Activated gamma-delta T cell (primary cell): ENCODE data around the gene ZCCHC24.

Source experiments
- DNase-seq: peaks from one replicate; lab custom pipeline; 2025; lab: John Stamatoyannopoulos, UW
- total RNA-seq, 2 donors: gene quantifications; one replicate each; lab custom pipeline; 2026; lab: John Stamatoyannopoulos, UW

Gene ZCCHC24
- total RNA-seq: 5.2 to 9.8 reads per million in 2 donors

DNA sequence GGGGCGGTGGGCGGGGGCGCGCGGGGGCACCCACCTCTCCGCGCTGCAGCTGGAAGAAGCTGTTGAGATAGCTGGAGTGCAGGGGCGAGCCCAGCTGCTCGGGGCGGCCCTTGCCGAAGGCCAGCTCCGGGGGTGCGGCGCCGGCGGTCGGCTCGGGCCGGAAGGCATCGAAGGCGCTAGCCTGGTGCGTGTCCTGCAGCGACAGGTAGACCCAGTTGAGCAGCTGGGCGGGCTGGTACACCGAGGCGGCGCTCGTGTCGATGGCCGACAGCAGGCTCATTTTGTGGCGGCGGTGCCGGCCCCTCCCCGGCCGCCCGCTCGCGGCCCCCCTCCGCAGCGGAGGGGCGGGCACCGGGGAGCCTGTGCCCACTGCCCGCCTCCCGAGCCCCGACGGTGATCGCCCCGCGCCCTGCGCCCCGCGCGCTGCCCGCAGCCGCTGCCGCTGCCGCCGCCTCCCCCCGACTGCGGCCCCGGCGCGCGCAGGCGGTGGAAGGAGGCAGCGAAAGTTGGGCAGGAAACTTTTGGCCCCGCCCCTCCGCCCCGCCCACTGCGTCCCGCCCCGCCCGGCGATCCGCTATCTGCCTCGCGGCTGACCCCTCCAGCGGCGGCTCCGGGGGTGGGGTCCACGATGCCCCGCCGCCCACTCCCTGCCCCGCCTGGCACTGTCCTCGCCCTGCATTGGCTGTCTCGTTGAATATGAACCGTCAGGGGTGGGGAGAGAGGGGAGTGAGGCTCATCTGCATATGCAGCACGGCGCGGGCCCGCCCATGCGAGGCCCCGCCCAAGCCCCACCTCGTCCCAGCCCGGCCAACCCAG is at the start of gene ZCCHC24:
Gene ZCCHC24, minus strand, starts transcription at position 464 of the 816 bp plus-strand sequence. Its CDS starts 184 bp downstream, at position 280.
- DNase-seq: peak; percentile 94

DNA sequence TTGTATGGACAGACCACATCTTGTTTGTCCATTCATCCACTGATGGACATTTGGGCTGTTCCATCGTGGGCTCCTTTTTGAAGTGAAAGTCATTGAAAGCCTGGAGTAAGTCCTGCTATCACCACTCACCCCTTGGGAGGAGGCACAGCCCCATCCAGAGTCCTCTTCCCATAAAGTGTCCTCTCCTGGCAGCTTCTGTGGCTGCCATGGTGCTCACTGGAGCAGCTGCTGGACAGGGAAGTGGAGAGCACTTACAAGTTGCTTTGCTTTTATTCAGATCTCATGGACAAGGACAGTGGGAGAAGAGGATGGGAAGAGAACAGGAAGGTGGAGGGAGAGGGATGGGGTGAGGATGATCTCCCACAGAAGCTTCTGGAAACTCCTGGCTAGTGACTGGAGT is 48.4 kb upstream of the ZCCHC24 start:
- no peak for DNase-seq

DNA sequence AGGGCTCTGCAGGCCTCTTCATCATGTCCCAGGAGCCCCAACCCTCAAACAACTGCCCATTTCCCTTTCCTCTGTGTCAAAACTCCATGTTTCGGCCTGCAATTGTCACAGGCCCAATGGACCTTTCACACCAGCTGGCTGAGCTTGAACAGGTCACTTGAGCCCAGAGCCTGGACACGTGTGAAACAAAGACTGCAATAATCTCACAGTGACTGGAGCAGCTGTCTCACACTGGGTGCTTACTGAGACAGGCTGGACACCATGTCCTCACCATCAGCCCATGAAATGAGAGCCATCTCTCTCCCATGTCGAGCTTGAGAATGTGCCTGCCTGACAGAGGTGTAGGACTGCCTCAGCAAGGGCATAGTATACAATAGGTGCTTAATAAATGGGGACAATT is 47.4 kb upstream of the ZCCHC24 start:
- DNase-seq: no peak

DNA sequence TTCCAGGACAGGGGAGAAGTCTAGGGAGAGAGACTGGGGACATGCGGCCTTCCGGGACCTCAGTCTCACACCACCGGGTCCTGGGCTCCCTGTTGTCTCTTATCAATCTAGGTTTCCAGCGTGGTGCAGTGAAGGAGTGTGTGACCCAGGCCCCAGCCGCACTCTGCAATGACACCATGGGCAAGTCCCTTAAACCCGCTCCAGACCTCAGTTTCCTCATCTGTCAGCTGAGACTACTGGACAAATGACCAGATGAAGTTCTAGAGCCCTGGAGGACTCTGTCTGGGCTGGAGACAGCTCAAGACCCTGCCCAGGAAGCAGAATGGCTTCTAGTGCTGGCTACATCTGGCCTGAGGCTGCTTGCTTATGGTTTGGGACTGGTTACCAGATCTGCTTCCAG is 46.8 kb upstream of the ZCCHC24 start:
- DNase-seq: no peak

DNA sequence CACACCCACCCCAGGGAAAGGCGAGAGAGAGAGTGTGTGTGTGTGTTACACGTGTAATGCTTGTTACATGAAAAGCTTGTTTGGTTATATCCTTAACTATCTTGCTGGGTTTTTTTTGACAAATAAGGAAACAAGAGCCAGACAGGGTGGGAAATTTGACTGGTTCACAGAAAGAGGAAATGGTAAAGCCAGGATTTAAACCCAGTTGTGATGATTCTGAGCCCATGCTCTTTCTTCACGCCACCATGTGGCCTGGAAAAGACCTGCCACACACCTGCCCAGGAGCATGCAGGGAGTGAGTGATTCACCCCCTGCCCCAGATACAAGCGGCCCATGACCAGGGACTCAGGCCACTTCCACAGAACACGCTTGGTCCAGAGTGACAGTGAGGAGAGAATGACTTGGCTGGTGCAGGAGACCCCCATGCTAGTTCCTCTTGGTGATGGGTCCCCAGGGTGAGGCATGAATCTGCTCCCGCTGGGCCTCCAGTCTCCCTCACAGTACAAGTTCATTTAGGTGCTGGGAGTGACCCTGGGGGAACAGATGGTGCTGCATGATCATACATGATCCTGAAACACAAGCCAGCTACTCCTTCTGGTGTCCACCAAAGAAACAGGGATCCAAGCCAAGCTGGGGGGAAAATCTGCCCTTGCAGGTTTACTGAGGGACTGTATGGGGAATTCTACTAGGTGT is 45.9 kb upstream of the ZCCHC24 start:
- DNase-seq: no peak

DNA sequence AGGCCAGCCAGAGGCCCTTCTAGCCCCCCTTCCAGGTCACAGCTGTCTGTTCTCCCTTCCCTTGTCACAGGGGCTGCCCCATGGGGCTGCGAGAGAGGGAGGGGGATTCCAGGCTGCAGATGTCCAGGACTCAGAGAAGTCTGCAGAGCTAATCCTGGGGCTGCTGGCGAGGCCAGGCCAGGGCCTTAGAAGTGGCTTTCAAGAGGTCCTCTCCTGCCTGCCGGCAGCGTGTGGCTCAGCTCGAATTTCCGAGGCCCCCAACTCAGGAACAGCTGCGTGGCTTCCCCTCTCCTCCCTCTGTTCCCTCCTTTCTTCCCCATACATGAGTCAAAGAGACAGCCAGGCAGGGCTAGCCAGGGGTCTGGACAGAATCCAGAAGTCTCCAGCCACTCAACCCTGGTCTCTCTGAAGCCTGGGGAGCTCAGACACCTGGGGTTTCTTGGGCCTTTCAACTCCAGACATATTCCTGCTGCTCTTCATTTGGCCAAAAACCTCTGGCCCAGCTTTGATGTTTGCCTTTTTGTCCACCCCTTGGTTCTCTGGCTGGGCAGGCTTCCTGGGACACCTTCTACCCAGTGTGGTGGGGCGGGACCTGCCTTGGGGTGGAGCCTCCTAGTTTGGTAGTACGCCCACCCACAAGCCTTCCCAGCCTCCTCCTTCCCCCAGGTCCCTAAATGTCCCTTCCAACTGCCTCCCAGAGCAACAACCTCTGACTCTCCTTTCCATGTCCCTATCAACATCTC is 45.1 kb upstream of the ZCCHC24 start:
- DNase-seq: no peak

DNA sequence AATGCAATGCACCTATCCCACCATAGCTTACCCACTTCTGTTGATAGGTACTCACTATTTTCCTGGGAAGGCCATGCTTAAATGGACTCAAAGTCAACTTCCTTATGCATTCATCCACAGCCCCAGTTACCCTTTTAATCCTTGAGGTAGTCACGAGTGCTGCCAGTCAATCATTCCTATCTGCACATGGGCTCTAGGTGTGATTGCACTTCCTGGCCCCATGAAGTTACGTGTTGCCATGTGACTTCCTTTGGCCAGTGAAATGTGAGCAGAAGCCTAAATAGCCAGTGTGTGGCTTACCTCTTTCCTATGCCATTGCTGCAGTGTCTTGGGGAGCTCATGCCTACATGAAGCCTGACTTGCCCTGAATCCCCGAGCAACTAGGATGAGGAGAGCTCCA is 43.4 kb upstream of the ZCCHC24 start:
- no peak for DNase-seq

DNA sequence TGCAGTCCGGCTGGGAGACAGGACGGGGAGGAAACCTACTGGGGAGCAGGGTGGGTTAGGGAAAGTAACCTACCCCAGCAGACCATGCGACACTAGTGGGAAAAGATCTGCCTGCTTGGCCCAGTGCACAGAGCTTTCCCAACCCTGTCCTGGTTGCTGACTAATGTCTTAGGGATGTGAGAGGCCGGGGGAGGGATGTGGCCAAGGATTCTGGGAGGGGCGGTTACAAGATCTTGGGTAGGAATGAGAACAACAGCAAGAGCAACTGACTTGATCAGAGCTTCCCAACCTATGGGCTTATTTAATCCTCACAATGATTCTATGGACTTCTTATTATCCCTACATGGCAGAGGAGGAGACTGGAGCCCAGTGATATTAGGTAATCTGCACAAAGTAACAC is 42.9 kb upstream of the ZCCHC24 start:
- DNase-seq: no peak

DNA sequence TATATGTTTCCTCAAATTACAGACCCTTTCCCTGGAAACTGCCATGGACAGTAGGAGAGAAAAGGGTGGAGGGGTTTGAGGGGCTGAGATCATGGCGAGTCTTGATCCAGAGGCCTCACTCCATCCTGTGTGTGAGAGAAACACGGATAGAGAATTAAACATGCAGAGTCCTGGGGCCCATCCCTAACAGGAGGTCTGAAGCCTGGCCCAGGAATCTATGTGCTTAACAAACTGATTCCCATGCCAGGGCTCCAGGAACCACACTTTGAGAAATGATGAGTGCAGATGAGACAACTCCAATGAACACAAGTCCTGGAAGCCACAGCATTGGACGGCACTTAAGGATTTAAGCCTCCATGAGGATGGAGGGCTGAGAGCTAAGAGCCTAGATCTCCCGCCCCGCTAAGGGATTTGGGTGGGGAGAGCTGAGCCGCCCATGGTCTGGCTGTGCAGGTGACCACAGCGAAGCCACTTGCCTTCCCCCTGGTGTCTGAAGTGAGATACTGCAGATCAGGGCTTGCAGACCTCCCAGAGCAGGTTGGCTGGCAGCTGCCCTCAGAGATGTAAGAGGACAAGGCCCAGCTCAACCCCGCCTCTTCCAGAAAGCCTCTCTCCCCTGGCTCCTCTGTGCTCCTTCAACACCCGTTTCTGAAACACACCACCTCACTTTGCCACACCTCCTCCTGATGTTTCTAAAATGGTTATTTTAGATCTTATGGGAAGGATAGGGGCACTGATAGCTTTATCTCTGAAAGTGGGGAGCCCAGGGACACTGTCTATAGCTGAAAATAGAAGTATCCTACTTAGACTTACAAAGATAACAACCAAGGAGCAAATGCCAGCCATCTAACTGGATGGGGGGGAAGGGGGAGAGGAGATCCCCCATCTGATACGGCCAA is 42.1 kb upstream of the ZCCHC24 start:
- DNase-seq: no peak

DNA sequence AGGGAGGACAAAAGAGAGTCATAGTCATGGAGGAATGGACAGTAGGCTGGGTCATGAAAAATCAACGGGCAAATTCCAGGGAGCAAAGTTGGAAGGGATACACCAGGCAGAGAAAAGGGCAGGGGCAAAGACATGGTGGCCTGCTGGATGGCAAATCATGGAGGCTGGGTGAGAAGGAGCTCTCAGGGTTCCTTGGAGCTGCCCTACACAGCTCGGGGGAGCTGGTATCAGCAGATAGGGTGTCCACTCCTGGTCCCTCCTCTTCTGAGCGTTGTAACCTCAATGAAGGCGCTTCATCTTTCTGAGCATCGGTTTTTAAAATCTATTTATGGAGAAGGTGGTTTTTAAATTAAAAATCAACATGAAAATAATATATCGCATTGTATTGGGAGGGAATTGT is 39.1 kb upstream of the ZCCHC24 start:
- no peak for DNase-seq

DNA sequence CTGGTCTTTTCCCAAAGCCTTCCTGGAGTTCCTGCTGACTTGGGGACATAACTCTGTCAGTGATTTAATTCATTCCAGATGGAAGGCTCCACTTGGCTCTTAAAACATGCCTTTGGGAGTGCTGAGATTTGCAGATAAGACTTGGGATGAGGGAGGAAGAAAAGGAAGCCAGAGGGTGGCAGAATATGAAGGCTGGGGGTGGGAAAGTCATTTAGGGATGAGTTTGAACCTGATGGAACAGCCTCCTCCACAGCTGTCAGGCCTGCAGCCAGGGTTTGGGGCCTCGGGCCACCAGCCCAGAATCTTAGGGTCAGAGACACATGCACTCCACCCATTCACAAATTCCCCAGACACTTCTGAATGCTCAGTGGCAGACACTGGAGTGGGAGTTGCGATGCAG is 38.5 kb upstream of the ZCCHC24 start:
- no peak for DNase-seq

DNA sequence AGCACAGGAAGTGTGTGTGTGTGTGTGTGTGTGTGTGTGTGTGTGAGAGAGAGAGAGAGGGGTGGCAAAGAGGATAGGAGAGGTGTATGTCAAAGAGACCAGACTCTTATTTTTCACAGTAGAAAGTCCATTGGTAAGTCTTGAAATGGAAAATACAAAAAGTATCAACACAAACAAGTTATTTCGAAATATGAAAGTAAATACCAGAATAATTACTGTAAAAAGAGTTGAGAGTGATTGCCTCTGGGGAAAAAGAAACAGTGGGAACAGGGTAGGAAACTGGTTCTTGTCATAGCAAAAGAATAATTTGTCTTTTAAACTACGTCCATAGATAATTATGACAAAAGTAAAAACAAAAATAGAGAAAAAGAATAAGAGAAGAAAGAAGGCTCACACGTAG is 37.9 kb upstream of the ZCCHC24 start:
- no peak for DNase-seq

DNA sequence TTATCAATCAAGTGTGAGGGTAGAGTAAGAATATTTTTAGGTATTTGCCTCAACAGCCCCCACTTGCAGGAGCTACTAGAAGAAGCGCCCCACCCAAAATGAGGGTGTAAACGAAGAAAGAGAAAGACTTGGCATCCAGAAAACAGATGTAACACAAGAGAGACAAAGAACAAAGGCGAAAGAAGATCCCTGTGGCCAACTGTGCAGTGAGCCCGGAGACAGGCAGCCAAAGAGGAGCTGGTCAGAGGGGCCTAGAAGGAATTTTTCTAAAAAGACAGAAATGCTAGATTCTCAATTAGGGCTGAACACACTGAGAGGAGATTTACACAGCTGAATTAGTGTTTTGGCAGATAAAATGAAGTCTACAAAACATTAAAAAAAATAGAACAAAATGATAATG is 37.3 kb upstream of the ZCCHC24 start:
- DNase-seq: no peak

DNA sequence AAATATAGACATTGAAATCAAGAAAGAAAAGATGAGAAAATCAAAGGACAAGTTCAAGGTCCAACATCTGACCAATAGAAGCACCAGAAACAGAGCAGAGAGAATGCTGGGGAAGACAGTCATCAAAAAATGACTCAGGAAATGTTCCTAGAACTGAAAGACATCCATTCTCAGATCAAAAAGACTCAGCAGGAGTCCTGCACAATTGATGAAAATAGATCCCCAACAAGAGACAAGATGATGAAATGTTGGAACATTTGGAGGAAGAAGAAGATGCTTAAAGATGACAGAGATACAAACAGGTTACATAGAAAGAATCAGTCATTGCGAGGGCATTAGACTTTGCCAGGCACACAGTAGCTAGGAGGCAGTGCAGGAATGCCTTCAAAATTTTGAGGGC is 36.9 kb upstream of the ZCCHC24 start:
- no peak for DNase-seq

DNA sequence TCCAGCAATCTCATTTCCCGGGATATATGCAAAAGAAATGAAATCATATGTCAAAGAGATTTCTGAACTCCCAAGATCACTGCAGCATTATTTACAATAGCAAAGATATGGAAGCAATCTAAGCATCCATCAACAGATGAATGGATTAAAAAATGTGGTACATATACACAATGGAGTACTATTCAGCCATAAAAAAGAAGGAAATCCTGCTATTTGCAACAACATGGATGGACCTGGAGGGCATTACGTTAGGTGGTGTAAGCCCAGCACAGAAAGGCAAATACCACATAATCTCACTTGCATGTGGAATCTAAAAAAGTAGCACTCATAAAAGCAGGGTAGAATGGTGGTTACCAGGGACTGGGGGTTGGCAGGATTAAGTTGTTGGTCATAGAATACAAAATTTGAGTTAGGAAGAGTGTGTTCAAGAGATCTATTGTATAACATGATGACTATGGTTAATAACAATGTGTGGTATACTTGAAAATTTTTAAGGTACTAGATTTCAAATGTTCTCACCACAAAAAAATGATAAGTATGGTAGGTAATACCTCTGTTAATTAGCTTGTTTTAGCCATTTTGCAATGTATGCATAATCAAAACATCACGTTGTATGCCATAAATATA is 34.0 kb upstream of the ZCCHC24 start:
- no peak for DNase-seq

DNA sequence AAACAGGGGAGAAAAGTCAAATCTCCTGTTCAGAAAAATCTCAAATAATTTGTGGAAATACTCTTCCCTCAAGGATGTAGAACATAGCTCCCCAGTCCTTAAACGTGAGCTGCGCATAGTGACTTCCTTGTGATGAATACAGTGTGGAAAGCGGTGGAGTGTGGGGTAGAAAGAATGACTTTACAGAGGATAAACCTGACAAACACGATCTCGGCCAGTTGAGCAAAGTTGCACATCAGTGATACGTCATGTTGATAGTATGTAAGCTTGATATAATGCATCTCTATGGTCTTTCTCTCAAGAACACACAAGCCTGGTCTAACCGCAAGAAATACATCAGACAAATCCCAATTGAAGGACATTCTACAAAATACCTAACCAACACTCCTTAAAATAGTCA is 32.0 kb upstream of the ZCCHC24 start:
- no peak for DNase-seq

DNA sequence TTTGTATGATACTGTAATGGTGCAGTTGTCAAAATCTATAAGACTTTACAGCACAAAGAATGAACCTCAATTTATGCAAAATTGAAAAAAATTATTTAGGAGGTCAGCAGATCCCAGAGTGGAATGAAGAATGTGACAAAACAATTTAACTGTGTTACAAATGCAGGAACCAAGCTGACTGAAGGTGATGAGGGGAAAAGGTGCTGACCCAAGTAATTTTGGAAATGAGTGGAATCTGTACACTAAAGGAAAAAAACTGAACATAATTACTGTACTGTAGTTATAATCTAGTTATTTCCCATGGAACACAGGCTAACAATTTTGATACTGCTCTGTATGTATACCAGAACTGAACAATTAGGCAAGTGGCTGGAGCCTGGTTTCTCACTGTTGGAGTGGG is 31.2 kb upstream of the ZCCHC24 start:
- no peak for DNase-seq

DNA sequence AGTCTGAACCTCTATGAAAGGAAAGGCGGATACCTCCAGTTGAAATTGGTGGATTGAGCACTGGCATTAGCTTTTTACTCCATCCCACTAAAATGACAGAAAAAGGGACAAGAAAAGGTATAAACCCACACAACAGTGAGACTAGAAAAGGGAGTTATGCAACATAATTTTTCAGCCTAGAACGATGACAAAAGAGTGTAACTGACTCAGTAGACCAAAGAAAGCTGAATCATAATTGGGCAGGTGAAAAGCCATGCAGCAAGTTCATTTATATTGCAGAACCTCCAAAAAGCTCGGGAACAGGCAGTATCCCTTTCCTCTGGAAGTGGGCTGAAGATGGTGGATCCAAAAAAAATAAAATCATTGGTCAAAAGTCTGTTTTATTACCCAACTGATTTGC is 30.5 kb upstream of the ZCCHC24 start:
- no peak for DNase-seq

DNA sequence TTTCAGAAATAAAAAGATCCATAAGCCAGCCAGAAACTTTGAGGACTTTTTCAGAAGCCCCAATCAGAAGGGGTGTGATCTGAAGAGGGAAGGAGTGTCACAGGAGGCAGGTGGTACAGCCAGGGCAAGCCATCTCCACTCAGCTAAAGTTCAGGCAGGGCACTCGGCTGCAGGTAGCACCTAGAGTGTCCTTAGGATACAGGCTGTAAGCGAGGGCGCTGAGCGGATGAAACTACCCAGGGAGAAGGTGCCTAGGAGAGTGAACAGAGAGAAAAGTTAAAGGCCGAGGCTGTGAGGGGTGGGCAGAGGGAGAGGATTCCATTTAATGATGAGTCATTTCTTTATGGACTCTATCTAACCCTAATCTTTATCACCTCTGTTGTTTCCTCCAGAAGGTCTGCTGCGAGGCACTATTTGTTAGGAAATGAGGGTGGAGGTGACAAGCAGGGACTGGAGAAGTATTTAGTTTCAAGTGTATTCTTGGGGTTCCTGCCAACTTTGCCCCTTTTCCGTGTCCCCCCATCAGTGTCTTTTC is 29.8 kb upstream of the ZCCHC24 start:
- DNase-seq: no peak

DNA sequence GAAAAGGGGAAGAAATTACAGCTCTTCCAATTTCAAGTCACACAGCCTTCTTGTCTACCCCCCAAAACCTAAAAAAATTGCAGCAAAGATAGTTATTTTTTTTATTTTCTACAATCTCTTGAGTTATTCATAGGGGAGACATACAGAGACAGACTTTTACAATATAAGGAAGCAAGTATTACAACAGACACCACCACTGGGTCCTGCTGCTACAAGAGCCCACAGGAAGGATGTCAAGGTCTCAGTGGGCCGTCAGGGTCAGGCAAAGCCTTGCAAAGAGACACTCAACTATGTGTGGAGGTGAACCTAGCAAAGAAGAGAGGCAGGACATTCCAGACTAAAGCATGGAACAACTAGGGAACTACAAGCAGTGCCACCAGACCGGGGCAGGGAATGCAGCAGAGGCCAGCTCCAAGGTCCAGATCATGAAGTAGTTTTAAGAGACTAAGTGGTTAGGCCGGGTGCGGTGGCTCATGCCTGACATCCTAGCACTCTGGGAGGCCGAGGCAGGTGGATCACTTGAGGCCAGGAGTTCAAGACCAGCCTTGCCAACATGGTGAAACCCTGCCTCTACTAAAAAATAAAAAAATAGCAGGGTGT is 28.2 kb upstream of the ZCCHC24 start:
- no peak for DNase-seq

DNA sequence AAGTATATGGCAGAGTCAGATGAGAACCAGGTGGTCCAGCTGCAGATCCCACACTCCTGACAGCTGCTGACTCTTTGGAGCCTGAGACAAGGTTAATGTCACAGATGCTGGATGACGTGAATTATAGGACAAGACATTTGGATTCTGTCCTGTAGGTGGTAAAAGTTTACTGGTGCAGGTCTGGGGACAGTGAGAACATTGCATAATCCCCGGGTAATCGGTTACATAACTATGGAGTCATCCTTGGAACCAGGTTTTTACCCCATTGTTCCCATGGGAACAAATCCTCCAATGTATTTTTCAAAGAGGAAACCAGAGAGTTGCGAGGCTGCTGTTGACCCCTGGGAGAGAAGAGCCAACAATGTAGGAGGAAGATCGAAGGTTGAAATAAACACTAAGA is 27.5 kb upstream of the ZCCHC24 start:
- no peak for DNase-seq
